K562 (cell line): ENCODE measurements around the gene ATF6B. TPM values are rescaled to one million over a fixed set of nuclear protein-coding genes. Genes with fewer than 3 reads are reported as not detected.

Experiments used
- EGR1 ChIP-seq: fragments of 450-650 bp; conservative IDR thresholded peaks from 2 replicates; pipeline ENCODE4 v1.6.1; 2017; ENCODE audit warnings: mild to moderate bottlenecking
- ETV5 ChIP-seq: sonication (generic); formaldehyde crosslinking; IDR thresholded peaks from 2 replicates; pipeline ENCODE4 v1.4.0; 2020; ENCODE audit warnings: low read depth, mild to moderate bottlenecking, missing genetic modification reagents
- FOS ChIP-seq: IDR thresholded peaks from 3 replicates; pipeline ENCODE4 v1.6.1; 2011; ENCODE audit not compliant: insufficient read length; ENCODE audit errors: extremely low read depth
- MAFG ChIP-seq: fragments of 450-650 bp; conservative IDR thresholded peaks from 2 replicates; pipeline ENCODE4 v1.6.1; 2016; ENCODE audit warnings: missing genetic modification characterization, missing compliant biosample characterization
- MAZ ChIP-seq, 2 experiments: fragments of 450-650 bp in 1 of 2; sonication (generic) in 1 of 2; formaldehyde crosslinking; IDR thresholded peaks in 1 of 2; conservative IDR thresholded peaks in 1 of 2; 2 replicates each; pipeline versions ENCODE4 v1.4.0 to v1.5.0; 2020; ENCODE audit warnings: mild to moderate bottlenecking in 1 of 2, missing genetic modification reagents in 1 of 2
- SMARCB1 ChIP-seq: IDR thresholded peaks from 2 replicates; pipeline ENCODE4 v1.6.1; 2011; ENCODE audit warnings: improper control_type of control experiment, low read depth; ENCODE audit not compliant: insufficient read length
- SOX6 ChIP-seq: fragments of 450-650 bp; IDR thresholded peaks from 2 replicates; pipeline ENCODE4 v1.6.1; 2014; ENCODE audit warnings: mild to moderate bottlenecking
- TARDBP ChIP-seq: fragments of 450-650 bp; IDR thresholded peaks from 2 replicates; pipeline ENCODE4 v1.6.1; 2016
- TCF7L2 ChIP-seq: fragments of 150-350 bp; IDR thresholded peaks from 2 replicates; pipeline ENCODE4 v1.6.1; 2016; ENCODE audit warnings: low read depth, mild to moderate bottlenecking, low read length, moderate library complexity
- ZNF134 ChIP-seq: fragments of 250-450 bp; sonication (Bioruptor Pico); conservative IDR thresholded peaks from 2 replicates; pipeline ENCODE4 v1.4.0; 2020
- ZNF263 ChIP-seq: sonication (generic); formaldehyde crosslinking; IDR thresholded peaks from 2 replicates; pipeline ENCODE4 v1.8.0; 2022; ENCODE audit warnings: mild to moderate bottlenecking, missing genetic modification reagents, borderline replicate concordance
- polyA plus RNA-seq, 8 experiments: library from polyadenylated mRNA; depleted of rRNA in 4 of 8; stranded (reverse) in 5 of 8; unstranded in 3 of 8; fragments of >200 nt; fragmentation: Nextera tagmentation in 2 of 8; fragmentation: Illumina TruSeq in 1 of 8; extraction: Ambion mirVana in 2 of 8; extraction: Trizol in 1 of 8; gene quantifications; 2 replicates each; pipeline versions ENCODE4 v1.2.1 to v1.2.3, GENCODE V29; 2011 to 2014; ENCODE audit warnings: inconsistent platforms in 1 of 8, missing spikeins in 1 of 8
- total RNA-seq, 7 experiments: library from RNA; depleted of rRNA in 6 of 7; stranded (reverse); fragments of >200 nt in 6 of 7; fragmentation: Illumina TruSeq in 2 of 7; extraction: Trizol in 2 of 7; gene quantifications; 2 replicates each; pipeline versions ENCODE4 v1.2.1 to v1.2.3, GENCODE V29; 2011 to 2021; ENCODE audit warnings: low replicate concordance in 1 of 7
- TF ChIP-seq, protein P1 (sequence below), 2 experiments: fragments of 150-350 bp in 1 of 2; IDR thresholded peaks; 2 replicates each; pipeline ENCODE4 v1.6.1; 2012 to 2016; ENCODE audit warnings: low read depth in 2 of 2, low read length in 2 of 2, mild to moderate bottlenecking in 1 of 2, moderate library complexity in 1 of 2
- TF ChIP-seq, protein P2 (sequence below), 3 experiments: fragments of 200-800 bp in 1 of 3; fragments of 250-450 bp in 1 of 3; fragments of 450-650 bp in 1 of 3; sonication (Bioruptor Pico) in 1 of 3; sonication (Bioruptor generic) in 1 of 3; formaldehyde crosslinking in 1 of 3; IDR thresholded peaks; 2 replicates each; pipeline versions ENCODE4 v1.6.1 to v1.8.0; 2016 to 2022; ENCODE audit warnings: mild to moderate bottlenecking in 2 of 3, missing genetic modification characterization in 2 of 3, missing compliant biosample characterization in 1 of 3, moderate library complexity in 1 of 3
- TF ChIP-seq, protein P3 (sequence below): sonication (generic); formaldehyde crosslinking; IDR thresholded peaks from 2 replicates; pipeline ENCODE4 v1.8.0; 2022; ENCODE audit warnings: mild to moderate bottlenecking, missing genetic modification reagents, borderline replicate concordance

Gene ATF6B
- total and polyA plus RNA-seq, 9 of the 15 experiments (the other 6 are each of a cell fraction or from before 2014, with no cell fraction given), result 20.7 to 131 (median 31.7) TPM

DNA sequence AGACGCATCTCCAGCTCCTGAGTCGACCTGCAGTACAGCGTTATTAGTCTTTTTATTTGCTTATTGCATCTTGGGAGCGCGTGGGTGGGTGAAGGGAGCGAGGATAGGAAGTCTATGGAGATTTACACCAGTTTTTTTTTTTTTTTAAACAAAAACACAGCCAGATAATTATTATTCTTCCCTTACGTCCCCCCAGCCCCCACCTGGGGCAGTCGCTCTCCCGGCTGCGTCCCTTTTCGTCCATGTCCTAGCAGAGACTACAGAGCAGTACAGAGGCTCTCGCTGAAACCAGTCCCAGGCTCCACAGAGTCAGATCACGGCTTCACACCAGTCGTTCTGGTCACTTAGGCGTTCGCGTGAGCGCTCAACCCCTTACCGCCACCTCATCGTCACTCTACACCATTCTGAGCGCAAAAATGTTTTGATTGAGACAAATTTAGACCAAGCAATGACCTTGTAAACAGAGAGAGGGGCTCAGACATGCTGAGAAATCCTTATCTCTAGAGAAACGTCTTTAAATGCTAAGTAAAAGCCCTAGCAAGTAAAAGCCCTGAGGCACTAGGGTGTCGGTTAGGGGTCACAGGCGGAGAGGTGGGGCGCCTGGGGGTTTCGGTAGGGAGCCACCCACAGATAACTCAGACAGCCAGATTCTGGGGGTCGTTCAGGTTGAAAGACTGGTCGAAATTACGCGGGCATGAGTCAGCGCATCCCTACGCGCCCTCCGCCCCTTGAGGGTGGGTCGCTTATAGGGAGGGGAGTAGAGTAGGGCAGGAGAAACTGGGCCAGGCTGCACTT, 24.9 kb upstream of the ATF6B start (continued):
- TF ChIP-seq, protein P1, sequence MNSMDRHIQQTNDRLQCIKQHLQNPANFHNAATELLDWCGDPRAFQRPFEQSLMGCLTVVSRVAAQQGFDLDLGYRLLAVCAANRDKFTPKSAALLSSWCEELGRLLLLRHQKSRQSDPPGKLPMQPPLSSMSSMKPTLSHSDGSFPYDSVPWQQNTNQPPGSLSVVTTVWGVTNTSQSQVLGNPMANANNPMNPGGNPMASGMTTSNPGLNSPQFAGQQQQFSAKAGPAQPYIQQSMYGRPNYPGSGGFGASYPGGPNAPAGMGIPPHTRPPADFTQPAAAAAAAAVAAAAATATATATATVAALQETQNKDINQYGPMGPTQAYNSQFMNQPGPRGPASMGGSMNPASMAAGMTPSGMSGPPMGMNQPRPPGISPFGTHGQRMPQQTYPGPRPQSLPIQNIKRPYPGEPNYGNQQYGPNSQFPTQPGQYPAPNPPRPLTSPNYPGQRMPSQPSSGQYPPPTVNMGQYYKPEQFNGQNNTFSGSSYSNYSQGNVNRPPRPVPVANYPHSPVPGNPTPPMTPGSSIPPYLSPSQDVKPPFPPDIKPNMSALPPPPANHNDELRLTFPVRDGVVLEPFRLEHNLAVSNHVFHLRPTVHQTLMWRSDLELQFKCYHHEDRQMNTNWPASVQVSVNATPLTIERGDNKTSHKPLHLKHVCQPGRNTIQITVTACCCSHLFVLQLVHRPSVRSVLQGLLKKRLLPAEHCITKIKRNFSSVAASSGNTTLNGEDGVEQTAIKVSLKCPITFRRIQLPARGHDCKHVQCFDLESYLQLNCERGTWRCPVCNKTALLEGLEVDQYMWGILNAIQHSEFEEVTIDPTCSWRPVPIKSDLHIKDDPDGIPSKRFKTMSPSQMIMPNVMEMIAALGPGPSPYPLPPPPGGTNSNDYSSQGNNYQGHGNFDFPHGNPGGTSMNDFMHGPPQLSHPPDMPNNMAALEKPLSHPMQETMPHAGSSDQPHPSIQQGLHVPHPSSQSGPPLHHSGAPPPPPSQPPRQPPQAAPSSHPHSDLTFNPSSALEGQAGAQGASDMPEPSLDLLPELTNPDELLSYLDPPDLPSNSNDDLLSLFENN (IDR thresholded peaks at IDR 0.05; ENCODE audit: low read depth in 2 of 2, low read length in 2 of 2), result no peak; a peak in 1 of 4 replicates
- TF ChIP-seq FOS (no peak), MAFG (tag) (peak; percentile 20; the same call in 1 of the 2 replicates), MAZ (CRISPR knock-in tag; conservative IDR thresholded peaks at IDR 0.05 in 1 of 2, IDR thresholded peaks at IDR 0.05 in 1 of 2) (0 out of 4 replicates have a peak, but pooled peaks of 1 of the 2 experiments have one; percentile 11), TCF7L2 (no peak), SMARCB1 (no peak), TARDBP (no peak), ZNF263 (CRISPR knock-in tag) (no peak), ZNF134 (CRISPR knock-in tag) (no peak), SOX6 (no peak; the same call in 1 of the 2 replicates), EGR1 (peak; percentile 86), ETV5 (CRISPR knock-in tag) (no peak)
- TF ChIP-seq, protein P2, sequence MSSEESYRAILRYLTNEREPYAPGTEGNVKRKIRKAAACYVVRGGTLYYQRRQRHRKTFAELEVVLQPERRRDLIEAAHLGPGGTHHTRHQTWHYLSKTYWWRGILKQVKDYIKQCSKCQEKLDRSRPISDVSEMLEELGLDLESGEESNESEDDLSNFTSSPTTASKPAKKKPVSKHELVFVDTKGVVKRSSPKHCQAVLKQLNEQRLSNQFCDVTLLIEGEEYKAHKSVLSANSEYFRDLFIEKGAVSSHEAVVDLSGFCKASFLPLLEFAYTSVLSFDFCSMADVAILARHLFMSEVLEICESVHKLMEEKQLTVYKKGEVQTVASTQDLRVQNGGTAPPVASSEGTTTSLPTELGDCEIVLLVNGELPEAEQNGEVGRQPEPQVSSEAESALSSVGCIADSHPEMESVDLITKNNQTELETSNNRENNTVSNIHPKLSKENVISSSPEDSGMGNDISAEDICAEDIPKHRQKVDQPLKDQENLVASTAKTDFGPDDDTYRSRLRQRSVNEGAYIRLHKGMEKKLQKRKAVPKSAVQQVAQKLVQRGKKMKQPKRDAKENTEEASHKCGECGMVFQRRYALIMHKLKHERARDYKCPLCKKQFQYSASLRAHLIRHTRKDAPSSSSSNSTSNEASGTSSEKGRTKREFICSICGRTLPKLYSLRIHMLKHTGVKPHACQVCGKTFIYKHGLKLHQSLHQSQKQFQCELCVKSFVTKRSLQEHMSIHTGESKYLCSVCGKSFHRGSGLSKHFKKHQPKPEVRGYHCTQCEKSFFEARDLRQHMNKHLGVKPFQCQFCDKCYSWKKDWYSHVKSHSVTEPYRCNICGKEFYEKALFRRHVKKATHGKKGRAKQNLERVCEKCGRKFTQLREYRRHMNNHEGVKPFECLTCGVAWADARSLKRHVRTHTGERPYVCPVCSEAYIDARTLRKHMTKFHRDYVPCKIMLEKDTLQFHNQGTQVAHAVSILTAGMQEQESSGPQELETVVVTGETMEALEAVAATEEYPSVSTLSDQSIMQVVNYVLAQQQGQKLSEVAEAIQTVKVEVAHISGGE (CRISPR knock-in tag; IDR thresholded peaks at IDR 0.05), result no peak
- TF ChIP-seq, protein P3, sequence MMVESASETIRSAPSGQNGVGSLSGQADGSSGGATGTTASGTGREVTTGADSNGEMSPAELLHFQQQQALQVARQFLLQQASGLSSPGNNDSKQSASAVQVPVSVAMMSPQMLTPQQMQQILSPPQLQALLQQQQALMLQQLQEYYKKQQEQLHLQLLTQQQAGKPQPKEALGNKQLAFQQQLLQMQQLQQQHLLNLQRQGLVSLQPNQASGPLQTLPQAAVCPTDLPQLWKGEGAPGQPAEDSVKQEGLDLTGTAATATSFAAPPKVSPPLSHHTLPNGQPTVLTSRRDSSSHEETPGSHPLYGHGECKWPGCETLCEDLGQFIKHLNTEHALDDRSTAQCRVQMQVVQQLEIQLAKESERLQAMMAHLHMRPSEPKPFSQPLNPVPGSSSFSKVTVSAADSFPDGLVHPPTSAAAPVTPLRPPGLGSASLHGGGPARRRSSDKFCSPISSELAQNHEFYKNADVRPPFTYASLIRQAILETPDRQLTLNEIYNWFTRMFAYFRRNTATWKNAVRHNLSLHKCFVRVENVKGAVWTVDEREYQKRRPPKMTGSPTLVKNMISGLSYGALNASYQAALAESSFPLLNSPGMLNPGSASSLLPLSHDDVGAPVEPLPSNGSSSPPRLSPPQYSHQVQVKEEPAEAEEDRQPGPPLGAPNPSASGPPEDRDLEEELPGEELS (CRISPR knock-in tag), result no peak
